Ishikawa (cell line): ENCODE data around the gene KRT83.

Experiments
- FOXM1 ChIP-seq: IDR thresholded peaks from 2 replicates; pipeline ENCODE4 v1.6.1; 2012; ENCODE audit warnings: low read depth, borderline replicate concordance
- RAD21 ChIP-seq: IDR thresholded peaks from 2 replicates; pipeline ENCODE4 v1.6.1; 2012; ENCODE audit warnings: low read depth
- REST ChIP-seq: IDR thresholded peaks from 2 replicates; pipeline ENCODE4 v1.6.1; 2012; ENCODE audit warnings: low read depth, mild to moderate bottlenecking
- TEAD4 ChIP-seq: IDR thresholded peaks from 2 replicates; pipeline ENCODE4 v1.6.1; 2012

- TF ChIP-seq FOXM1 (no peak), RAD21 (no peak), REST (no peak), TEAD4 (peak; percentile 54)
Observed at GRCh38 chr12:52331833-52332232, 10.6 kb upstream of the KRT83 start.
